NAMALWA (cell line): ENCODE results near the gene ARHGEF1.
"Not testable (repeated sequence)": the region's sequence is repeated elsewhere in the genome, so short reads cannot be mapped to it uniquely, and the experiment has no call there.

Experiments
- DNase-seq: peaks from one replicate; pipeline ENCODE4 v3.0.0-alpha.2; 2015; ENCODE audit warnings: low spot score

The ARHGEF1 gene

DNA sequence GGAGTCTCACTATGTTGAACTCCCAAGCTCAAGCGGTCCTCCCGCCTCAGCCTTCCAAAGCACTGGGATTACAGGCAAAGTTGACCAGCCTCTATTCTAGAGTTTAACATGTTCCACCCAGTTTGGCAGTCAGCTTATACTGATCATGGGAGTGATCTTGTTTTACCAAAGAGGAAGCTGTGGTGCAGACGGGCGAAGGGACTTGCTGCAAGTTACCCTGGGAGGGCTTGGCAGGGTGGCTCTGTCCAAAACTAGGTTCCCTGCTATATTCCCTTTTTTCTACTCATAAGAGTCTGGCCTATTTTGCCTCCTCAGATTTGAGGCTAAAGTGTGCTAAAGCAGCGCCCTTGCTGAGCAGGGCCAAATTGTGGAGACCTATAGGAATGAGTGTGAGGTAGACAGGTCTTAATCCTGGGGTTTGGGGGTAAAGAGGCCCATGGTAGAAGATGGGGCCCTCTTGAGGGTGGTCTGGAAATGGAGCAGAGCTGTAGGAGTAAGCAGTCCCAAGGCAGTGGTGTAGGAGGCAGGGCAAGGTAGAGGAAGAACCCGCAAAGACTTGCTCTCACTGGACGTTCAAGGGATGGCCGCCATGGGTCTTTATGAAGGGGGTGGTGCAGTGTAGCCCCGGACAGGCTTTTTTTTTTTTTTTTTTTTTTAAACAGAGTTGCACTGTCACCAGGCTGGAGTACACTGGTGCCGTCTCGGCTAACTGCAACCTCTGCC, 19.6 kb upstream of the ARHGEF1 start:
- DNase-seq: no peak

DNA sequence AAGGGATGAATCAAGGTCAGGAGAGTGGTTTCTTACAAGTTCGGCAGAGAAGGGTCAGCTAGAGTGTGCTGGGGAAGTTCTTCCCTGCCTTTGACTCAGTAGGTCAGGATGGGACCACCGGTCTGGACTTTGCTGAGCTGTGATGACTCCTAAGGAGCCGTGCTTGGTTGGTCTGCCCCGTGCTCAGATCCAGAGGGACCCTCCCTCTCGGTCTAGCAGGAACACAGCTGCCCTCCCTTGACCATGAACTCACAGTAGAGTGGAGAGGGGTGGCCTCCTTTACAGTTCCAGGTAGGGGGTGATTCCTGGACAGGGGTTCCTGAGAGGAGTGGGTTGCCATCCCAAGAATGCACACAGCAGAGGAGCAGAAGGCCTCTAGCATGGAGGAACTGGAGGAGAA, 18.6 kb upstream of the ARHGEF1 start:
- no peak for DNase-seq

DNA sequence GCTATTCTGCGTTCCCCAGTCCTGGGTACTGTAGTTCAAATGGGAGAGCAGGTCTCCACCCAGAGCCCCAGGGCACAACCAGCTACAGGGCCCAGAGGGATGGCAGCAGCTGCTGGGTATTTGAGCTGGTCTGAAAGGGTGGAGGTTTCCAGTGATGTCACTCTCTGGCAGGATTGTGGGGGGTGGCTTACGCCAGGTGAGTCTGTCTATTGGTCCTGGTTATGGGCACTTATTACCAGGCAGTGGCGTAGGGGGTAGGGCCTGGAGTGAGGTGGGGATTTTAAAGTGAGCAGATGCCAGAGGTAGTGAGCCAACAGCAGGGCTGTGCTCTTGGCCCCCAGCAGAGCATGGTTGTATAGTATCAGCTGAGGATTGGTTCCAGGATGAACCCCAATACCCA, 16.7 kb upstream of the ARHGEF1 start:
- peak; percentile 40 for DNase-seq

DNA sequence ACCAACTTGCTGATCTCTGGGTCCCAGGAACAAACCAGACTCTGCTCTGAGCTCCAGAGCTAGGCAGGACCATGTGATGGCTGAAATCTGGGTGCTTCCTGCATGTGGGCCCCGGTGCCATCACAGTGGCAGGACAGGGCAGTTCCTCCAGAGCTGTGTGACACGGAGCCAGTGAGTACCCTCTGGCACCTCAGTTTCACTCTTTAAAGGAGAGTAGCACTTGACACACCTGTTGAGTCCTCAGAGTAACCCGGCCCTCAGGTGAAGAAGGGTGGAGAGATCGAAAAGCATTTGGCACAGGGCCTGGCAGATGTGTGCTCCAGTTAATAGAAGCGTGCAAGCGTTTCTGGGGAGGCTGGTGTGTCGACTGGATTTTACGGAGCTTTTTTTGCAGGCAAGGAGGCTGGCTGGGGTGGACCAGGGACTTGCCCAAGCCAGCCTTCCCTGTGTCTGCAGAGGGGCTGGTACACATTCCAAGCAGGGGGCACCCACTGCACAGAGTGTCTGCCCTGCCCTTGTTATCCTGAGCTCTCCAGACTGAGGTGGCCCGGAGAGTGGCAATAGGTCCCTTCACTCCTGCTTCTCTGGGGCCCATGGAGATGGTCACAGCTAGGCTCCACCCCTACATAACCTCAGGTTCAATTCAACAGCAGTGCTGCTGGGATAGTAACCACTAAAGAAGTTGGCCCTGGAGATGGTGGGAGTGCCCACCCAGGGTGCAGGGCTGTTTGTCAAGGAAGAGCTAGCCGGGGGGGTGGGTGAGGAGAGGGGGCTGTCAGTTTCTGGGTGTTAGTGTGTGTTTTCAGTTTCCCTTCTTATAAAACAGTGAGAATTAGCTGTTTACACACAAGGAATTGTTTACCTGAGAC, 14.6 kb upstream of the ARHGEF1 start:
- DNase-seq: peak; percentile 24

DNA sequence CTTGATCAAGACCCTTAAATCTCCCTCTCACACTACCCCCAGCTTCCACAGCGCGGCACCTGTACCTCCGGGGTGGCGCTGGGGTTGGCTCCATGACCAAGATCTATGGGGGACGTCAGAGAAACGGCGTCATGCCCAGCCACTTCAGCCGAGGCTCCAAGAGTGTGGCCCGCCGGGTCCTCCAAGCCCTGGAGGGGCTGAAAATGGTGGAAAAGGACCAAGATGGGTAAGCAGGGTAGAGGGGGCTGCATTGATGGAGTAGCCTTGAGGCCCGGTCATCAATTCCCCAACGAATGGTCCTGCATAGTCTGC, 14.0 kb upstream of the ARHGEF1 start:
- no peak for DNase-seq

DNA sequence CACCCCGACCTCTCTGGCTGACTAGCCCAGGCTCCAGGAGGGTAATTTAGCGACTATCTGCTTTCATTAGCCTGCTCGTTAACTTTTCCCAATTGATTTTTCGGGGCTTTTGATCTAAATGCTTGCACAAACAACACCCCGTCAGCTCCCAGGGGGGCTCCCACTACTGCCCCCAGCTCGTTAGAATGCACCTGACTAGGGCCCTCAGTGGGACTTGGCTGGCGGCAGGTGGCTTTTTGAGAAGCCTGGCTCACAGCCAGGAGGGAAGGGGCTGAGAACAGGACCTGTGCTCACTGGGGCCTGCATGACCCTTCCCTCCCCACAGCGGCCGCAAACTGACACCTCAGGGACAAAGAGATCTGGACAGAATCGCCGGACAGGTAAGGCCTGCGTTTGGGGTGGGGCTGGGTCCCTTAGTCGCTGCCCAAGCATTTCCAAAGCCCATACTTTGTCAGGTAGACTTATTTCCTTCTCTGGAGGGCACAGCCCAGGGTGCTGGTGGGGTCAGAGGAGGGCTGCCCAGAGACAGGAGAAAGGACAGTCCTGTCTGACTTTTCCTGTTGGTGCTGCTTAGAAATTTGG, 13.5 kb upstream of the ARHGEF1 start:
- peak; percentile 38 for DNase-seq

DNA sequence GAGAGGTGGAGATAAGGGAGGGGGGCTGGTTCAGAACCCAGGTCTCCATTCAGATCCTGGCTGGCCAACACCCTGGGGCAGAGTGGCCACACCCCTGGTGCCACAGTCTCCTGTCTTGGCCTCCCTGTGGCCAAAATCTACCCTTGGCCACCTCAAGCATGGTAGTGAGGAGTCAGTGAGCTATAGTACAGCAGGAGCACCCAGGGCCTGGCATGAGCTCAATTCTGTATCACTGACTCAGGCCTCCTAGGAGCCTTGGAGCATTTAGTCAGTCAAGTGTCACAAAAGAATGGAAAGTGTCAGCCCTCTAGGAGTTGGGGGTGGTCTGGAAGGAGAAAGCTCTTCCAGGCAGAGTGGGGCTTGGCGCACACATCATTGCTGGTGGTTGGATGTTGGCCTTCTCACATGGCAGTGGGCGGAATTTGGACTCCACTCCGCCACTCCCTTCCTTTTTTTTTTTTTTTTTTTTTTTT, 12.5 kb upstream of the ARHGEF1 start:
- peak; percentile 44 for DNase-seq

DNA sequence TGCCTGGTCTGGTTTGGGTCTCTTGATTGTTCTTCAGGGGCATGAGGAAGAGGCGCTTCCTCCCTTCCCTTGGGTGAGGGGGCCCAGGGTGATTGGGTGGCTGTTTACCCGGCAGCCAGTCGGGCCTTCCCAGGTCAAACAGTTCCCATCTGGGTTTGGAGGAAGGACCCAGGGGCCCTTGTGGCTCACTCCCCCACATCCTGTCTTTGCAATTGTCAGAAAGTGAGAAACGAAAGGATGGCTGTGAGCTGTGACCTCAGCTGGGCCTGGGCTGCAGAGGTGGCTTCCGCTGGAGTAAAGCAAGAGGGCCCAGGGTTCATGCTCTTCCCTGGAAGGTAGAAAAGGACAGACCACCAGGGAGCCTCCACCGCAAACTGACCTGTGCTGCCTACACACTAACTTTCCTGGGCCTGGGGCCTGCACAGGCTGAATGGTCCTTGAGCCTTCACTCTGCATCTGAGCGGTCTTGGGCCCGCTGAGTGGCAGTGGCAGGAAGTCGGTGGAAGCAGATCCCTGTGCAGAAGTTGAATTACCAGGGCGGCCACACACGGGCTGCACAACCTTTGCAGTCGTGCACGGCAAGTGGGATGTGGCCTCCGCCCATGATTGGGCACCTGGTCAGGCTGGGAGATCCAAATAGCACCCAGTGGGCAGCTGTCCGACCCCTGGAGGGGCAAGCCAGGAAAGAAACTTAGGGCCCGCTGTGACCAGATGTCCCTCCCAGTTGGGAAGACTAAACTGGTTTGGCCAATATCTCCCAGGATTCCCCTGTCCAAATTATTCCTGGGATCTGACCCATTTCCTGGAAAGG, 11.2 kb upstream of the ARHGEF1 start:
- peak; percentile 61 for DNase-seq

DNA sequence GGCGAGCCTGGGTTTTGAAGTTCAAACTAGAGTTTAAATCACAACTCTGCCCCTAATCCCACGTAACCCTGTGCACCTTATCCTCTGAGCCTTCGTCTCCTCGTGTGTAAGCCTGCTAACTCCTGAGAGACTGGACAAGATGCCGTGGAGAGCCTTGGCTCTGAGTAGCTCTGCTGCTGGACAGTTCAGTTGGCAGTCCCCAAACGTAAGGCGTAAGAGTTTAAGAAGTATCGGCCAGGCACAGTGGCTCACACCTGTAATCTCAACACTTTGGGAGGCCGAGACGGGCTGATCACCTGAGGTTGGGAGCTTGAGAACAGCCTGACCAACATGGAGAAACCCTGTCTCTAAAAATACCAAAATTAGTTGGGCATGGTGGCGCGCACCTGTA, 10.6 kb upstream of the ARHGEF1 start:
- peak; percentile 33 for DNase-seq

DNA sequence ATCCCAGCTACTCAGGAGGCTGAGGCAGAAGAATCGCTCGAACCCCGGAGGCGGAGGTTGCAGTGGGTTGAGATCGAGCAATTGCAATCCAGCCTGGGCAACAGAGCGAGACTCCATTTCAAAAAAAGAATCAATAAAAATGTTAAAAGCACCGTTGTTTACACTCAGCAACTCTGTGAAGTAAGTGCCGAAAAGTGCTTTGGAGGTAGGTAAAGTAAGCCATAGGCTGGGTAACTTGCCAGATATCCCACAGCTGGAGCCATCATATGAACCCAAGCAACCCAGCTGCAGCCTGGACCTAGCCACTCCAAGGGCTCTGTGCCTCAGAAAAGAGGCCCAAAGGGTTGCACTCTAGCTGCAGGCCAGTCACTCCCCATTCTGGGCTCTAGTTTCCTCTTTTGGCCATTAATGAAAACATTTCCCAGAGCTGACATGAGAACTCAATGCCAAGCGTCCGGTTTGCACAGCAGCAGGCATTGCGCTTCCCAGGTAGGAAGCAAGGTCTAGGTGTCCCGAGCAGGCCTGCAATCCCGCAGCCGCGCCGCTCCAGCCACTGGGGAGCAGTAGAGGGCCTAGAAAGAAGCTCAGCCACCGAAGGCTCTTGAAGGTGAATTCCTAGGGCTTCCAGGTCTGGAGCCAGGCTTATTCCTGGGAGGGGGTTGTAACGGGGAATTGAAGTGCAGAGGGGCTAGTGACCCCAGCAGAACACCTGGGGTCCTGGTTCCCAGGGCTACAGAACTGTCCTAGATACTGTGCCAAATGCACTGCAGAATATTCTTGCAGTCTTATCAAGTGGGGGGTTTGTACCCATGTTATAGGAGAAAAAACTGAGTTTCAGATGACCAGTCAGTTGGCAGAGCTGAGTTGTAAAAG, 10.0 kb upstream of the ARHGEF1 start:
- DNase-seq: peak; percentile 78

DNA sequence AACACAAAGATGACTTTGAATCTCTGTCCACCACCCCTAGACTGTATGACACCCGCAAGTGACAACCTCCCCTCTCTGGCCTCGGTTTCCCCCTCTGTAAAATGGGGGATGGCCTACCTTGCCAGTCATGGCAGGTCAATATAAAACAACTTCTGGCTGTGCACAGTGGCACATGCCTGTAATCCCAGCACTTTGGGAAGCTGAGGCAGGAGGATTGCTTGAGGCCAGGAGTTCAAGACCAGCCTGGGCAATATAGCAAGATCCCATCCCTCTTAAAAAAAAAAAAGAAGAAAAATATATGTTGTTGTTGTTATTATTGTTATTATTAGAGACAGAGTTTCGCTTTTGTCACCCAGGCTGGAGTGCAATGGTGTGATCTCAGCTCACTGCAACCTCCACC, 7.0 kb upstream of the ARHGEF1 start:
- DNase-seq: not testable (repeated sequence)

DNA sequence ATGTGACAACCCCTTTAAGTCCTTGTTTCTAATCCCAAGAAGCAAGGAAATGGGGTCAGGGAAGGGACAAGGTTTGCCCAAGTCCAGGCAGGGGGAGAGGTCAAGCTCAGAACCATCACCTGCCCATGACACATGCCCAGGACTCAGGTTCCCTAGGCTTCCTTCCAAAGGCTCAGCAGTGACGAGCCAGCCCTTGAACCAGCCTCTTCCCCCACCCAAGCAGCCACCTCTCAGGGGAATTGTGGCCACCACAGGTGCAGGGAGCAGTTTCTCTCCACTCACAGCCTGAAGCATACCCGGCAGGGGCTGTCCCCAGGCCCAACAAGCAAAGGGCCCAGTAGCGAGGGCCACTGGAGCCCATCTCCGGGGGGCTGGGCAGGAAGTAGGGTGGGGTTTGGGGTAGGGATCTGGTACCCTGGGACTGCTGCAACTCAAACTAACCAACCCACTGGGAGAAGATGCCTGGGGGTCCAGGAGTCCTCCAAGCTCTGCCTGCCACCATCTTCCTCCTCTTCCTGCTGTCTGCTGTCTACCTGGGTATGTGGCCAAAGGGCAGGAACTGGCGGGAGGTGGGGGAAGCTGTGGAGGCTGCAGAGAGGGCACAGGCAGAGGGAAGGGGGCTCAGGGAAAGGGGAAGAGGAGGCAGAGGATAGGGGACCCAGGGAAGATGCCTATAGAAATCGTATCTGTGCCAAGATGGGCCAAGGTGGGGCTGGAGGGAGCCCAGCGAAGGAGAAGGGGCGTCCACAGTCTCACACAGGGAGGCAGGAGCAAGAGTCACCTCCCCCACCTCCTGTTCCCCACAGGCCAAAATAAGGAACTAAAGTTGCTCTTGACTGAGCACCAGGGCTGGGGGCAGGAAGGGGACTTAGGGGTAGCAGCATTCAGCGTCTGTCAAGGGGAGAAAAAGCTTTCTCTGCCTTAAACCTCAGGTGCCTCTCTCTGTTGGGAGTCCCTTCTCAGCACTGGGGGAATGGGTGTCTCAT, 5.8 kb upstream of the ARHGEF1 start, which contains the start of gene CD79A:
Gene CD79A (plus strand): TSS at position 433 of the 986 bp plus-strand sequence. CDS start 26 bp downstream, at position 459.
- DNase-seq: peak; percentile 98

DNA sequence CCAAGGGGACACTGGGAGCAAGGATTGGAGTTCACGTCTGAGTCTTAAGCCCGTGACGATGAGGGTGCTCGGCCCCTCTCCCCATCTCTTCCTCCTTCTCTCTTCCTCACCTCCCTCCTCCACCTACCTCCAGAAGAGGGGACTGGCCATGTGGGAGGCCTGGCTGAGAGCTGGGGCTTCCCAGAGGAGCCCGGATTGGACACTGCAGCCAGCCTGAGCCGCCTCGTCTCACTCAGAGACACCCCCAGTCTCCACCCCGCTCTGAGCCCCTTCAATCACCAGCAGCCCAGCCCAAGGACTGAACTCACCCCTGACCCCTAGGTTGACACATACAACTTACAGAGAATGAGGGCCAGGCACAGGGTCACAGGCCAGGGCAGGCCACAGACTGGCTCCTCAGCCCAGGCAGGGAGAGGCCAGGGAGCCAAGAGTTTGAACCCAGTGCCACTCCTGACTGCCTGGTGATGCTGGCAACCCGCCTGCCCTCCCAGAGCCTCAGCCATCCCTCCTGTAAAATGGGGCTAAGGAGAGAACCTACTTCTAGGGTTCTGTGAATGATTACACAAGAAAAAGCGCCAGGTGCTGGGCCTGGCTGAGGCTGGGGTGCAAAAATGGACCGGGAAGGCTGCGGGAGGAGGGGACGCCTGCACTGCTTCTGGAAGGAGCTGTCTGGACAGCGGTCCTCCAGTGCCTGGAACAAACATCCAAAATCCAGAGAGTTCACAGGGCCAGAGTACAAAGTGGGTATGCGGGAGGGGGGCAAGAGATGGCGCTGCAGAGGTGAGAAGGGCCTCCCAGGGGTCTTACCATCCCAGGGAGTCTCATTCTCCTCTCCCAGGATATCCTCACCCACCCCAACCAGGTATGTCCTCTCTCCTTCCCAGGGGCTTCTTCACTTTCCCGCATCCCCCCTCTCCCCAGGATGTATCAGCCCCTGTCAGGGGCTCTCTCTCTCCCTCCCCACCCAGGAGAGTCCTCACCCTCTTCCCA, 4.8 kb upstream of the ARHGEF1 start:
- DNase-seq: no peak

DNA sequence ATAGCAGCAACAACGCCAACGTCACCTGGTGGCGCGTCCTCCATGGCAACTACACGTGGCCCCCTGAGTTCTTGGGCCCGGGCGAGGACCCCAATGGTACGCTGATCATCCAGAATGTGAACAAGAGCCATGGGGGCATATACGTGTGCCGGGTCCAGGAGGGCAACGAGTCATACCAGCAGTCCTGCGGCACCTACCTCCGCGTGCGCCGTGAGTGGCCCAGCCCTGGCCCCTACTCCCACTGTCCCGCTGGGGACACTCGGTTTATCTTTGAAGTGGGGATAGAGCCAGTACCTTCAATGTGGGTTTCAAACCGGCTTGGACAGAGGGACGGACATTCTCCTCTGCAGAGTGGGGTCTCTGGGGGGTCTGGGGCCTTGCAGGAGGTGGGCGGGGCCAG, 3.9 kb upstream of the ARHGEF1 start:
- DNase-seq: no peak

DNA sequence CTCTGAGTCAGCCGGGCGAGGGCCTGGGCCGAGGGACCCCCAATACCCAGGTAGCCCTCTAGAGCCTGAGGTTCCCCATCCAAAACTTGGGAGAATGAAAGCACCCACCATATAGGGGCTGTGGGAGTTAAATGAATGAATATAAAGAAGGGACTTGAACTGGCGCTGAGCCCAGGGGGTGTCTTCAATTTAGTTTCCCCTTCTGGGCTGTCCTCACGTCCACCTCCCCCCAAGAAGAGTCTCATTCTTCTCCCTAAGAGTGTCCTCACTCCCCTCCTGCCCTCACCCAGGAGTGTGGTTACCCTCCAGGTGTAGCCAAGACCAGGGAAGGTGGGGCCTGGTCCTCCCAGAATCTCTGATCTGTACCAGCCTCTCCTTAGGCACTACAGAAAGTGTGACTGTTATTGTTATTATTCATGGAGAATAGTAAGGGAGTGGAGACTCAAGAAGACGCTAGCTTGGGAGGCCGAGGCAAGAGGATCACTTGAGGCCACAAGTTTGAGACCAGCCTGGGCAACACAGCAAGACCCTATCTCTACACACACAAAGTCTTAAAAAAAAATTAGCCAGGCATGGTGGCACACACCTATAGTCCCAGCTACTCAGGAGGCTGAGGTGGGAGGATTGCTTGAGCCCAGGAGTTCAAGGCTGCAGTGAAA, 3.2 kb upstream of the ARHGEF1 start:
- DNase-seq: no peak

DNA sequence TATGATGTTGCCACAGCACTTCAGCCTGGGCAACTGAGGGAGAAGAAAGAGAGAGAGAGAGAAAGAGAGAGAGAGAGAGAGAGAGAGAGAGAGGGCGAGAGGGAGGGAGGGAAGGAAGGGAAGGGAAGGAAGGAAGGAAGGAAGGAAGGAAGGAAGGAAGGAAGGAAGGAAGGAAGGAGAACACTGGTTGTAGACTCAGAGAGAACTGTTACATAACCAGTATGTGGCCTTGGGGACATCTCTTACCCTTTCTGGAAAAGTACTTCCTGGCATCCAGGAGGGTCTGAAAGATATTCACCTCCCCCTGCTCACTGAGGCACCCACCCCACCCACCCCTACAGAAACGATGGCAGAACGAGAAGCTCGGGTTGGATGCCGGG, 2.7 kb upstream of the ARHGEF1 start:
- DNase-seq: no peak

DNA sequence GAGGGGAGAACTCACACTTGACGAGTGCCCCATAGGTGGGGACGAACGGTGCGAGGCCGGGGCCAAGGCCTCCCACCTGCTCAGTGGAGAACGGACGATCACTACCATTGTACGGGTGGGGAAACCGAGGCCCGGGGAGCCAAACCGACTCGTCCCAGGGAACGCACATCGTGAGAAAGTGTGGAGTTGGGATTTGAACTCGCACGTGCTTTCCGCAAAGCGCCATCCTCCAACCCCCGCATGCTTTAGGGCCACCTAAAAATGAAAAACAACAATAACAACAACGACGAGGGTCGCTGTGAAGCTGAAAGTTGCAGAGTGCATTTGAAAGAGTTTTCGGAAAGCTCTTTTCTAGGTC, 458 bp downstream of the ARHGEF1 start:
- peak; percentile 69 for DNase-seq
